ENCODE results near the gene REX1BD. TPM values are rescaled to one million over a fixed set of nuclear protein-coding genes. Genes with fewer than 3 reads are reported as not detected.

The REX1BD gene
- total RNA-seq, 1 donor from 2014 or later, result 41.3 TPM

GRCh38 chr19:18603255-18603957 lies 14.8 kb downstream of the REX1BD start:
- ATAC-seq, result no peak

DNA sequence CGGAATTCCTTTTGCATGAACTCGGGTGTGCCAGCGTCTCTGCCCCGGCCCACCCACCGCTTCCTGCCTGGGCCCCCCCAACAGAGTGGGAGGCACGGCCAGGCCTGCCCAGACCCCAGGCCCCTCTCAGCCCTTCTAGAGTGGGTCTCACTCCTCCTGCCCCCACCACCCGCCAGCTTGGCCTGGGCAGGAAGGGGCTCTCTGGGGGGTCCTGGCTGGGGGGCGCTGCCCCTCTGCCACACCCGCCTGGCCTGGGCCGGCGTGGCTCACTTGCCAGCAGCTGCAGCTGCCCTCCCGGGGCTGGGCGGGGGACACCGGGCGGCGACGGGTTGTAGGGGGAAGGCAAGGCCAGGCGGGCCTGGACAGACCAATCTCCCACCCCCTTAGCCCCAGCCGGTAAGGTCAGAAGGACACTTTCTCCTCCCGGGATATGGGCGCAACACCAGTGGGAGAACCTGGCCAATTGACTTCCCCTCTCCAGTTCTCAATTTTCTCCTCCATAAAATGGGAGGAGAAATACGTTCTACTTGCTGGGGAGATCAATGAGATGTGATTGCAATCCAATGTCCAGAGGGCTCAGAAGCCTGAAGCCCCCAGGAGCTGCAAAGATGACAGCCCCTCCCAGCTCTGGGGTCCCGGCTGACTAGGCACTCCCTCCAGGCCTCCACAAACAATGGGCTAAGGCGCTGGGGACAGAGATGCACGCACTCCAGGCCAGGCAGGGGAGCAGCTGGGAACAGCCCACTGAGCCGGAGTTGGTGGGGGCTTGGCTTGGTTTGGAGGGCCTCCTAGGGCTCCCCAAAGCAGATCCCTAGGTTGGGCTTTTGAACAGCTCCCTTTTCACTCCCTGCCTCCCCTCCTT lies 15.6 kb downstream of the REX1BD start:
- ATAC-seq, result no peak

DNA sequence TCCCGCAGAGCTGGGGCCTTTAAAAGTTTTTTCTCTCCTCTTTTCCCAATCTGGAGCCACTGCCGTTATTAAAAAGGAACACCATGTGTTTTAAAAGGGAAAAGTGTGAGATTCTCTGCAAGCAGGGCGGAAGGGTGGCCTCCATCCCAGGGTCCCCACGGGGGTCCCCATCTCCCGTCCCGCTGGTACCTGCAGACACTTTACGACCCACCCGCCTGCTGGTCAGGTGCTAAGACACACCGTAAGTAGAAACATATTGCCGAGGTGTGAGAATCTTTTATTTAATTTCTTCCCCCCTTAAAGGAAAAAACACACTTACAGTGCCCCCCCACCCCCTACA lies 16.2 kb downstream of the REX1BD start:
- no peak for ATAC-seq

DNA sequence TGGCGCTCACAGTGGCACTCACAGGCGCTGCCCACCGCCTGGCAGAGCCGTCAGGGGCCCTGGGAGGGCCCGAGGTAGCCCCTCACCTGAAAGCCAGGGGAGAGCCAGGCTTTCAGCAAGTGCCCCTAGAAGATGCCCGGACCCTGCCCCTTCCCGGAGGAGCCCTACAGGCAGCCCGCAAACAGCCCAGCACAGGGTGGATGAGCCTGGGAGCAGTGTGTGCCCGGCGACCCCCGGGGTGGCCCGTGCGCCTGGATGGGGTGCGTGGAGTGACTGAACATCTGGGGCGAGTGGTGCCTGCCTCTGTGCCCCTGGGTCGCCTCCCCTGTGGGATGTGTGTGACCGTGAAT lies 16.6 kb downstream of the REX1BD start:
- no peak for ATAC-seq

DNA sequence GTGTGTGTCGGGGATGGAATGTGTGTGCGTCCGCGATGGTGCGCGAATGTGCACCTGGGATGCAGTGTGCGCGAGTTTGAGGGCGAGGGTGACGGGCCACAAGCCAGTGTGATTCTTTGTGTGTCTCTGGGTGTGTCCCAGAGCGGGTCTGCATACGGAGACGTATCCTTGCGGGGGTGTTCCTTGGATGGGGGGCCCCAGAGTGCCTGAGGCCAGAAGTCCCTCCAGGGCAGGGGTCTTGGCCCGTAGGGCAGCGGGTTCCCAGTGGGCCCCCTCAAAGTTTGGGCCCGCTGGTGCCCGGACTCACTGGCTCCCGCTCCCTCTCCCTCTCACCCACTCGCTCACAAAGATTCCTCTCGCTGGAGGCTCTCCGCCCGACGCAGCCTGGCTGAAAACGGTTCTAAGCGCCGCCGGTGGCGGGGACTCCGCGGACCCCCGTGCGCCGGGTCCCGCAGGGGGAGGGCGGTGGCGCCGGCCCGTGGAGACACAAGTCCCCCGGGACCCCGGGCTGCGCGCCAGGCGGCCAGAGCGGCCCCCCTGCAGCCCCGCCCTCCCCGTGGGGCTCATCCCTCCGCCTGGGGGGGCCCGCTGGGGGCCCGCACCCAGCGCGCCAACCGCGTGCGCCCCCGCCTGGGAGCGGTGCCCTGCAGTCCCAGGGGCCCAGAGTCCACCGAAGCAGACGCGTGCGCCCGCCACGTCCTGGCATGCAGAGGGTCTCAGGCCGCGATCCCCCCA lies 17.1 kb downstream of the REX1BD start:
- ATAC-seq, result no peak

- ATAC-seq, result peak; percentile 12
These were observed 18.0 kb downstream of the REX1BD start, which contains the start of gene CRLF1 for GRCh38 chr19:18606281-18607225. TSS of gene CRLF1 (minus strand) at chr19:18606799. CDS start at chr19:18606656, 143 bp downstream.

DNA sequence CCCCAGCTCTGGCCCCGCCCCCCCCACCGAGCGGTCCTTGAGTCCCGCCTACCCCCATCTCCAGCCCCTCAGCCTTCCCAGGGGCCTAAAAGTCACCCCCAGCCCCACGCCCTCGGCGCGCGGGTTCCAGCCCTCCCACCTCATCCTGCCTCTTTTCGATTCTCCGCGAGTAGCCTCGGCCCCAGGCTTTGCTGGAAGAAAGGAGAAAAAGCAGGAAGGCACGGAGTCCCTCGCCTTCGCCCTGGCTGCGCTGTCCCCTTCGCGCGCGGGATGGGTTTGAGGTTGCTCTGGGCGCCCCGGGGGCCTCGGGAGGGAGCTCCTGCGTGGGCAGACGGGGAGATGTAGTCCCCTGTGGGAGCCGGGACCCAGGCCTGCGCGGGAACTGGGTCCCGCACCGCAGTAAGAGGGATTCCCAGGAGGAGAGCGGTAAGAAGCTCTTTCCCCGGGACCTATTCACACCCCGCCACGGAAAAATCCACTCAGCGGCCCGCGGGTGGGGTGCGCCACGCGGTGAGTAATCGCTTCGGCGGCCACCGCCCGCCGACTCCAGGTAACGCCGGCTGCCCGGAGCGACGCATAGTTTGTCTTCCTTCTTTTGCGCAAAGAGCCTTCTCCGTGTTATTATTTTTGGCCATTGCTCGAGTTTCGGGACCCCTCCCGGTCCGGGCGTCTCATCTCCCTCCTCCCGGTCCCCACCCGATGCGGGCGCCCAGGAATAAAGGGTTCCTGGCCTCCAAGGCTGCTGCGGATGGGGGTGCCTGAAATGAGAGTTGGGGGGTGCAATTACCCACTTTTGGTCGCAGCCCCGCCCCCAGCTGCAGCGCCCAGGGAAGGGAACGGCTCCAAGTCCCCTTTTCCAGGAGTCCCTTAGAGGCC lies 18.9 kb downstream of the REX1BD start:
- ATAC-seq, result peak; percentile 26

- no peak for ATAC-seq
These were observed 19.7 kb downstream of the REX1BD start for GRCh38 chr19:18608102-18608804.

DNA sequence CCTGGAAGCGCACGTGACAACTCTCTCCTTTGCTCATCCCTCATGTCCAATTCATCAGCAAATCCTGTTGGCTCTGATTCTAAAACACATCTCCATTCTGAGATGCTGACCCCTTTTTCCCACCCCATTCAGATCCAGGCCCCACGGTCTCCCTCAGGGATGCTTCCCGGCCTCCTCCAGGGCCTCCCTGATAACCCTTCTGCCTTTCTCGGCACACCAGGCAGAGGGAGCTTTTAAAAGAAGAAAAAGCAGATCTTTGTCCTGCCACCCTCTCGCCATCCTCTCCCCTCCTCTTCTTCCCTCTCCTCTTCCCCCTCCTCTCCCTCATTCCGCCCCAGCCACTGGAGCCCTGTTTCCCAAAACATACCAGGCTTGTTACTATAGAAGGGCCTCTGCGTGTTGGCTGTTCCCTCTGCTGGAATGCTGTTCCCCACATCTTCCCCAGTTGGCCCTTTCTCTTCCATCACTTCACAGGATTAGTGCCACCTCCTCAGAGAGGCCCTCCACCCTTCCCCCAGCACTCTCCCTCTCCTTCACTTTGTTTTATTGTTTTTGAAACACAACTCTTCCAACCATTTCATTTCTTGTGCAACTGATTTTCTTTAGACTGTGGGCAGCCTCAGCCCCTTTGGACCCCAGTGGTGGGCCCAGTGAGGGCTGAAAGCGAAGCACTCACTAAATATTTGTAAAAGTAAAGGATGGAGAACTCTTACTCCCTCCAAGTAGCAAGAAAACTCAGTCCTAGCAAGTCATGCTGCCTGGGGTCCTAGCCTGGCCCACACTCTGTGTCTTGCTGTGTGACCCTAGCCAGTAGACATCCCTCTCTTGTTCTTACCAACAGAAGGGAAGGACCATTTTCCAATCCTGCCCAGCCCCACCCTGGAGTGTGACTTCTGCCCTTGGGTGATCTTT lies 20.5 kb downstream of the REX1BD start:
- no peak for ATAC-seq

- no peak for ATAC-seq
These were observed 21.1 kb downstream of the REX1BD start for GRCh38 chr19:18609717-18610051.

GRCh38 chr19:18610245-18610555 lies 21.6 kb downstream of the REX1BD start:
- no peak for ATAC-seq

DNA sequence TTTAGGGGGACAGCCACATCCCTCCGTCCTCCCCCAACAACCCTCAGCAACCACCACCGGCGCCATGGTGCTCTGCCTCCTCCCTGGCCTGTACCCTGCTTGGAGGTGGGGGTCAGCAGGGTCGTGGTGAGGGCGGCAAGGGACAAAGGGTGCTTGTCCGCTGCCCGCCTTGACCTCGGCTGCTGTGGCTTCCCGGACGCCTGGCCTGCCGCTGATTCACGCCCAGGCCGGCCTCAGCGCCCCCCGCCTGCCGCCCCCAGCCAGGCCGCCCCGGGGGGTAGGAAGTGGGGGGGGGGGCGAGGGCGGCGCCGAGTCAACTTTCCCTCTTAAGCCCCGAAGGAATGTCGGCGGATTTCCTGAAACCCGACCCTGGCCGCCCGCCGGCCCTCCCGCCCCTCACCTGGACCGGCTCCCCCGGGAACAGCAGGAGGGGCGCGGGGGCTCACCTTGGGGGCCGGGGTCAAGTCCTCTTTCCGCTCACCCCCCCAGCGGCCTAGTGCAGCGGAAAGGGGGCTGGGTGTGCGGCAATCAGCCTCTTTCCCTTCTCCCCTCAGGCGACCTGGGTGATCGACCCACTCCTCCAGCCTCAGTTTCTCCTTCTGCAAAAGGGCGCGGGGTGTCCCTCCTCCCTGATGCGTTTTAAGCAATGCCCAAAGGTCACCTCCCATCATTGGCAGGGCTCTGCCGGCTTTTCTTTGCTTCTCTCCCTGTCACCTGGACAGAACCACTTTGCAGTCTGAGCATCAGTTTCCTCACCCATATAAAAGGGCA lies 22.1 kb downstream of the REX1BD start:
- ATAC-seq, result no peak

- no peak for ATAC-seq
These were observed 22.9 kb downstream of the REX1BD start for GRCh38 chr19:18611327-18612050.

DNA sequence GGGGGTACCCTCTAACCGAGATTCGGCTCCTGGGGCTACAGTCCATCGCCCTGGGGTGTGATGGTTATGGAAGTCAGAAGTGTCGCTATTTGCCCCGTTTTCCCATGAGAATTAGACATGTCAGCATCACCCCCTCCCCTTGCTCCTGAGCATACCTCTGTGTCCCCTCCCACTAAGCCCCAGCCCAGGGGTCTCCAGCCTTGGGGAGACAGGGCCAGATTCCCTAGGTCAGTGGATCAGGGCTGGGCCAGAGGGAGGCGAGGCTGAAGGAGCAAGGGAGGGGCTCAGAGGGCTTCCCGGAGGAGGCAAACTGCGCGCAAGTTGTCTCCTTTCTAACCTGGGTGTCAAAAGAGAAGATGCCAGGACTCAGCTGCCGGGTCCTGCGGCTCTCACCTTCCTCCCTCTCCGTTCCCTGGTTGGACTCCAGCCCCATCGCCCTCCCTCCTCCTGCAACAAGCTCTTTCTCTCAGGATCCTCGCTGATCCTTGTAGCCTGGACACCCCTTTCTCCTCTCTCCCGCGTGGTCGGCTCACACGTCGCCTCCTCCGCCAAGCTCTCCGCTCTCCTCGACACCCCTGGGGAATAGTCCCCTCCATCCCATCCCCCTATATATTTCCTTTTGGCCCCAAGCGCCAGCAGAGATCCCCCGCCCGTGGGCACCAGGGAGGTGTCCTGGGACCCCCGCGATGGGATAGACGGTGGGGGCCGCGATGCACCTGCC lies 23.6 kb downstream of the REX1BD start:
- ATAC-seq, result no peak

- peak; percentile 10 for ATAC-seq
These were observed 24.4 kb downstream of the REX1BD start, which contains the start of gene TMEM59L for GRCh38 chr19:18612772-18613588. TSS of gene TMEM59L (plus strand) at chr19:18612870. CDS start at chr19:18612959, 89 bp downstream.

GRCh38 chr19:18613589-18614234 lies 25.1 kb downstream of the REX1BD start:
- no peak for ATAC-seq

Data from esophagus mucosa (tissue), 1 donor.